CD4-positive, alpha-beta T cell treated with Interleukin-17A for 4 hours (primary cell): ENCODE measurements around the gene COG6.

Experiments used
- DNase-seq: peaks from one replicate; pipeline ENCODE4 v3.0.0-alpha.2; 2020; ENCODE audit warnings: mixed read lengths

COG6 gene

GRCh38 chr13:39655569-39656324 lies at the start of gene COG6:
Gene COG6 (plus strand): TSS chr13:39655662. CDS start chr13:39655727, 65 bp downstream.
- peak; percentile 96 for DNase-seq

DNA sequence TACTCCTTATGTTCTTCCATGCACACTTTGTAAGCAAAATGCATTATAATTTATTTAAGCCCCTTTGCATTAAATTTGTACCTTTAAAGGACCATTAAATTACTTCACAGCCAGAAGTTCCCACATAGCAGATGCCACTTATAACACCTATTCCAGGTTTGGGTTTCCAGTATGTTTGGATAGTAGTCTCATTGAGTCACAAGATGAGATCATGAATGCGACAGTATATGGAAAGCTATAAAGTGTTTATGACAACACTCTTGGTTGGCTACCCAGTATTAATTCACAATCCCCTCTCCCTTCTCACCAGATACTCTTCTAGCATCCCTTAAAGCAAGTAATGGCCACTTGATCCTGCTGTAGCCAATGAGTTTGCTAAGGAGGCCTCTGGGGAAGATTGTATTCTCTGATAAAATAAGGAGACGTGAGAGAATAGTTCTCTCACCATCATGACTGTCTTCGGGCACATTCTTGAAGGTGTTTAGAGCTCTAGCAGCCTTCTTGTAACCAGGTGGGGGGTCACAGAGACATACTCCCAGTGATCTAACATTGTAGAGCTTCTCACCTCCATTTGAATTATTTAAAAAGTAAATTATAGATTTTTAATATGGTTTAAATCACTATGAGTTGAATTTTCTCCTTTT lies 49.7 kb upstream of the COG6 start:
- no peak for DNase-seq

GRCh38 chr13:39607876-39608275 lies 47.6 kb upstream of the COG6 start:
- DNase-seq: no peak

- peak; percentile 68 for DNase-seq
Observed at GRCh38 chr13:39612023-39612637, 43.3 kb upstream of the COG6 start.

DNA sequence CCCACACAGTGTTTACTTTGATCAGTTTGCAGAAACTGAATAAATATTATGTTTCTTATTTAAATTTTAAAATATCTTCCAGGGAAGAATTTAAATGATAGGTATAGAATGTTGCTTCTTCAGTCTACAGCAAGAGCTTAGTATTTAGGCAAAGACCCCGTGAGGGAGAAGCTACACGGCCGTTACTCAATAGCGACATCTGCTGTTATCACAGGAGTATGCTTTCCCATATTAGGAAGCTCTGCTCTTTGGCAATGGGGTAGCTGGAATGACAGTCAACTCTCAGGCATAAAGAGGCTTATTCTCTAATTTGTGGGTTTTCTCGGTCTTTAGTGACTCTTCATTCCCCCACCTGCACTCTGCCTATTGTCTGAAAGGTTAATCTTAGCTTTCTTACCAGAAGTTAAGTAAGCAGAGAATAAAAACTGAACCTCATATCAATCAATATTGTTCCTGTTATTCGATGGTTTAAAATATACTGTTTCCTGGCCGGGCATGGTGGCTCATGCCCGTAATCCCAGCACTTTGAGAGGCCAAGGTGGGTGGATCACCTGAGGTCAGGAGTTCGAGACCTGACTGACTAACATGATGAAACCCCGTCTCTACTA lies 39.3 kb upstream of the COG6 start:
- peak; percentile 51 for DNase-seq

- no peak for DNase-seq
Observed at GRCh38 chr13:39618561-39618960, 36.9 kb upstream of the COG6 start.

DNA sequence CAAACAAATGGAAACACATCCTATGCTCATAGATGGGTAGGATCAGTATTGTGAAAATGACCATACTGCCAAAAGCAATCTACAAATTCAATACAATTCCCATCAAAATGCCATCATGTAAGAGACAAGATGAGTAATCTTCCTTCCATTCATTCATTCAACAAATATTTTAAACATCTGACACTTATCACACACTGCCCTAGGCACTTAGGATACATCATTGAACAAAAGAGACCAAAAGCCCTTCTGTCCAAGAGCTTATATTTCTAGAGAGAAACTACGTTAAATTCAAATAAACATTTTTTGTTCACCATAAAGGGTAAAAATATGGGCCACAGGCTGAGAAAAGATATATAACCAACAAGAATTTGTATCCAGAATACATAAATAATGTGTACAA lies 32.0 kb upstream of the COG6 start:
- DNase-seq: no peak

DNA sequence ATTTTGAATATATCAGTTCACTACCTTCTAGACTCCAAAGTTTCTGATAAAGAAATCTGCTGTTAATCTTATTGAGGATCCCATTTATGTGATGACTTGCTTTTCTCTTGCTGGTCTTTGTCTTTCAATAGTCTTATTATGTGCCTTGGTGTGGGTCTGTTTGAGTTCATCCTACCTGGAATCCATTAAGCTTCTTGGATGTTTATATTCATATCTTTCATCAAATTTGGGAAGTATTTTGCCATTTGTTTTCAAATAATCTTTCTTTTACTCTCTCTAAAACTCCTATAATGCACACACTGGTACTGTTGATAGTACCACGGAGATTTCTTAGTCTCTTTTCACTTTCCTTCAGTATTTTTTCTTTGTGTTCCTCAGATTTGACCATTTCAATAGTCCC lies 24.2 kb upstream of the COG6 start:
- DNase-seq: no peak

DNA sequence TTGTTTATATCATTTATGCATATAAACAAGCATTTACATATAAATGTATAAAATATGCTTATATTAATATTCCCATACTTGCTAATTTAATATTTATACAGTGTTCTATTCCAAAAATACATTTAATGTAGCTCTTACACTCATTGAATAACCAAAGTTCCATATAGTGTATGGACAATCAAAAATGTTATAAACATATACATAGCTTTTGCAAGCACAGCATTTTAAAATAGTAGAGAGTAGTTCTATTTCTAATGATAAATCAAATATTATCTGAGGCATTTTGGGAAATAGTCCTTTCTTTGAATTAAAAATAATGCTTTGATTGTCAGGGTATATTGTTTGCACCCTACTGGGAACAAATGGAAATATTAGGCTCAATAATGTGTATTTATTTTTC lies 22.5 kb upstream of the COG6 start:
- no peak for DNase-seq

- no peak for DNase-seq
Observed at GRCh38 chr13:39635564-39635963, 19.9 kb upstream of the COG6 start.

- no peak for DNase-seq
Observed at GRCh38 chr13:39637890-39638289, 17.6 kb upstream of the COG6 start.

GRCh38 chr13:39641645-39642044 lies 13.8 kb upstream of the COG6 start:
- no peak for DNase-seq

- DNase-seq: no peak
Observed at GRCh38 chr13:39646122-39646521, 9.3 kb upstream of the COG6 start.

GRCh38 chr13:39655041-39655568 lies 357 bp upstream of the COG6 start:
- peak; percentile 2 for DNase-seq

- no peak for DNase-seq
Observed at GRCh38 chr13:39656325-39656677, 839 bp downstream of the COG6 start.

- no peak for DNase-seq
Observed at GRCh38 chr13:39663508-39663907, 8.0 kb downstream of the COG6 start.

DNA sequence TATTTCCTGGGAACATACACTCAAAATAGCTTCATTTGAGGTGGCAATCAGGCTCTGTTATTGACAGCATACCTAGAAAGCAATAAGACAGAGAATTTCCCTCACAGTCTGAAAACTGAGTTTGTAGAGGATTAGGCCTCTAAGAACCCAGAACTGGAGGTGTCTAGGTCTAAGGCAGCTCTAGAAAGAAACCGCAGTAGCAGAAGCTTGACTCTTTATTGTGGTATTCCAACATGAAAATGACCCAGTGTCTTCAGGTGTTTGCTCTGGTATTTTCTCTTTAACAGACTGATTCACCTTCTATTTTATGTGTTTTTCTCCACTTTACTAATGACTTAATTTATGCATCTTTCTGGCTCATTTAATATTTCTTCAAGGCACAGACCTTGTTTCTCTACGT lies 8.5 kb downstream of the COG6 start:
- DNase-seq: no peak

GRCh38 chr13:39665763-39666162 lies 10.3 kb downstream of the COG6 start:
- no peak for DNase-seq

GRCh38 chr13:39670445-39670844 lies 15.0 kb downstream of the COG6 start:
- no peak for DNase-seq

DNA sequence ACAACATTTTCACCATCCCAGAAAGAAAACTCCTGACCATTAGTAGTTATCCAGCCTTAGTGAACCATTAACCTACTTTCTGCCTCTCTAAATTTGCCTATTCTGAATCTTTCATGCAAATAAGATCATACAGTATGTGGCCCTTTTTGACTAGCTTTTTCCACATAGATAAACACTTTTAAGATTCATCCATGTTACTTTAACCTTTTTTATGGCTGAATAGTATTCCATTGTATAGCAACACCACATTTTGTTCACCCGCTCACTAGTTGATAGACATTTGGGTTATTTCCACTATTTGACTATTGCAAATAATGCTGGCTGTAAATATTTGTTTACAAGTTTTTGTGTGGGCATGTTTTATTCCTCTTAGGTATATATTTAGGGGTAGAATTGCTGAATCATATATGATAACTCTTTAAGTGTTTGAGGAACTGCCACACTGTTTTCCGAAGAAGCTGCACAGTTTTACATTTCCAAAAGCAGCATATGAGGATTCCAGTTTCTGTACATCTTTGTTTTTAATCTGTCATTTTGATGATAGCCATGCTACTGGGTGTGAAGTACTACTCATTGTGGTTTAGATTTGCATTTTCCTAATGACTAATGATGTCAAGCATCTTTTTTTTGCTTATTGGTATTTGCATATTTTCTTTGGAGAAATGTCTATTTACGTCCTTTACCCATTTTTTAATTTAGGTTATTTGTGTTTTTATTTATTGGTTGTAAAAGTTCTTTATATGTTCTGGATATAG lies 17.1 kb downstream of the COG6 start:
- DNase-seq: no peak

DNA sequence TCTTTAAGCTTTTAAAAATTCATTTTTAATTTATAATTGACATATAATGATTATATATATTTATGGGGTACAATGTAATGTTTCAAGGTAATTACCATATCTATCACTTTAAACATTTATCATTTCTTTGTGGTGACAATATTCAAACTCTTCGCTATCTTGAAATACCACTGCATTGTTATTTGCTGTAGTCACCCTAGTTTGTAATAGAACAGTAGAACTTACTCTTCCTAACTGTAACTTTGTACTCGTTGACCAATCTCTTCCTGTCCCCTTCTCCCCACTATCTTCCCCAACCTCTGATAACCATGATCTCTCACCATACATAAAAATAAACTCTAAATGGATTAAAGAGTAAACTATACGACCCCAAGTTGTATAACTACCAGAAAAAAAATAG lies 20.4 kb downstream of the COG6 start:
- DNase-seq: no peak

GRCh38 chr13:39676315-39676876 lies 20.9 kb downstream of the COG6 start:
- peak; percentile 47 for DNase-seq

- no peak for DNase-seq
Observed at GRCh38 chr13:39682310-39682709, 26.8 kb downstream of the COG6 start.
